Activated naive CD8-positive, alpha-beta T cell (primary cell): ENCODE measurements around the gene PRCP.

Experiments used
- H3K27ac Mint-ChIP-seq: one replicate; pipeline ENCODE4 v1.8.0; 2021; ENCODE audit warnings: mixed read lengths
- H3K27me3 Mint-ChIP-seq: one replicate; pipeline ENCODE4 v1.8.0; 2021; ENCODE audit warnings: mixed read lengths
- H3K36me3 Mint-ChIP-seq: one replicate; pipeline ENCODE4 v1.8.0; 2021; ENCODE audit warnings: mixed read lengths
- H3K4me1 Mint-ChIP-seq: one replicate; pipeline ENCODE4 v1.8.0; 2021; ENCODE audit warnings: low read depth, mixed read lengths
- H3K4me3 Mint-ChIP-seq: one replicate; pipeline ENCODE4 v1.8.0; 2021; ENCODE audit warnings: mild to moderate bottlenecking, mixed read lengths
- H3K9me3 Mint-ChIP-seq: one replicate; pipeline ENCODE4 v1.8.0; 2021; ENCODE audit warnings: low read depth, mixed read lengths

PRCP gene

GRCh38 chr11:82842019-82842418 lies 58.2 kb downstream of the PRCP start:
- no peak overlapping the region for H3K4me3 Mint-ChIP-seq
- no peaks in the 10 kb centered on the region for H3K9me3 Mint-ChIP-seq
- no peak overlapping the region for H3K27ac Mint-ChIP-seq
- H3K4me1 Mint-ChIP-seq = no peaks in the 10 kb centered on the region
- no peaks in the 10 kb centered on the region for H3K27me3 Mint-ChIP-seq
- peaks cover 10% of the 10 kb centered on the region for H3K36me3 Mint-ChIP-seq

- Mint-ChIP-seq H3K27ac (no peak overlapping the region), H3K36me3 (peaks cover 24% of the 10 kb centered on the region), H3K27me3 (no peaks in the 10 kb centered on the region), H3K4me1 (no peaks in the 10 kb centered on the region), H3K9me3 (no peaks in the 10 kb centered on the region), H3K4me3 (no peak overlapping the region)
Observed at GRCh38 chr11:82837650-82838049, 62.6 kb downstream of the PRCP start.

GRCh38 chr11:82832983-82833382 lies 67.2 kb downstream of the PRCP start:
- H3K27ac Mint-ChIP-seq = no peak overlapping the region
- H3K36me3 Mint-ChIP-seq = peaks cover 19% of the 10 kb centered on the region
- H3K27me3 Mint-ChIP-seq = no peaks in the 10 kb centered on the region
- H3K4me3 Mint-ChIP-seq = no peak overlapping the region
- no peaks in the 10 kb centered on the region for H3K9me3 Mint-ChIP-seq
- no peaks in the 10 kb centered on the region for H3K4me1 Mint-ChIP-seq

GRCh38 chr11:82831364-82831763 lies 68.9 kb downstream of the PRCP start:
- H3K4me1 Mint-ChIP-seq = no peaks in the 10 kb centered on the region
- H3K36me3 Mint-ChIP-seq = peaks cover 14% of the 10 kb centered on the region
- no peak overlapping the region for H3K27ac Mint-ChIP-seq
- H3K4me3 Mint-ChIP-seq = no peak overlapping the region
- H3K27me3 Mint-ChIP-seq = no peaks in the 10 kb centered on the region
- no peaks in the 10 kb centered on the region for H3K9me3 Mint-ChIP-seq

- no peaks in the 10 kb centered on the region for H3K4me1 Mint-ChIP-seq
- H3K9me3 Mint-ChIP-seq = no peaks in the 10 kb centered on the region
- H3K27ac Mint-ChIP-seq = no peak overlapping the region
- no peak overlapping the region for H3K4me3 Mint-ChIP-seq
- H3K36me3 Mint-ChIP-seq = peaks cover 14% of the 10 kb centered on the region
- no peaks in the 10 kb centered on the region for H3K27me3 Mint-ChIP-seq
Observed at GRCh38 chr11:82830746-82831145, 69.5 kb downstream of the PRCP start.

- H3K27me3 Mint-ChIP-seq = no peaks in the 10 kb centered on the region
- H3K9me3 Mint-ChIP-seq = no peaks in the 10 kb centered on the region
- no peak overlapping the region for H3K4me3 Mint-ChIP-seq
- H3K27ac Mint-ChIP-seq = no peak overlapping the region
- peaks cover 10% of the 10 kb centered on the region for H3K36me3 Mint-ChIP-seq
- H3K4me1 Mint-ChIP-seq = no peaks in the 10 kb centered on the region
Observed at GRCh38 chr11:82829101-82829500, 71.1 kb downstream of the PRCP start.

GRCh38 chr11:82828472-82828871 lies 71.8 kb downstream of the PRCP start:
- no peaks in the 10 kb centered on the region for H3K27me3 Mint-ChIP-seq
- no peaks in the 10 kb centered on the region for H3K4me1 Mint-ChIP-seq
- no peak overlapping the region for H3K27ac Mint-ChIP-seq
- H3K36me3 Mint-ChIP-seq = peaks cover 10% of the 10 kb centered on the region
- H3K9me3 Mint-ChIP-seq = no peaks in the 10 kb centered on the region
- H3K4me3 Mint-ChIP-seq = no peak overlapping the region

GRCh38 chr11:82826526-82826925 lies 73.7 kb downstream of the PRCP start:
- Mint-ChIP-seq H3K36me3 (peaks cover 8% of the 10 kb centered on the region), H3K27ac (no peak overlapping the region), H3K4me3 (no peak overlapping the region), H3K4me1 (no peaks in the 10 kb centered on the region), H3K9me3 (no peaks in the 10 kb centered on the region), H3K27me3 (no peaks in the 10 kb centered on the region)

- Mint-ChIP-seq H3K36me3 (peaks cover 11% of the 10 kb centered on the region), H3K4me3 (no peak overlapping the region), H3K9me3 (no peaks in the 10 kb centered on the region), H3K4me1 (no peaks in the 10 kb centered on the region), H3K27ac (no peak overlapping the region), H3K27me3 (no peaks in the 10 kb centered on the region)
Observed at GRCh38 chr11:82823647-82824619, 76.3 kb downstream of the PRCP start.

GRCh38 chr11:82818409-82819043 lies 81.7 kb downstream of the PRCP start:
- H3K27me3 Mint-ChIP-seq = peaks cover 6% of the 10 kb centered on the region
- H3K4me1 Mint-ChIP-seq = no peaks in the 10 kb centered on the region
- H3K9me3 Mint-ChIP-seq = no peaks in the 10 kb centered on the region
- no peak overlapping the region for H3K27ac Mint-ChIP-seq
- no peak overlapping the region for H3K4me3 Mint-ChIP-seq
- peaks cover 6% of the 10 kb centered on the region for H3K36me3 Mint-ChIP-seq

GRCh38 chr11:82815406-82815805 lies 84.8 kb downstream of the PRCP start:
- Mint-ChIP-seq H3K36me3 (no peaks in the 10 kb centered on the region), H3K4me1 (no peaks in the 10 kb centered on the region), H3K27me3 (peaks cover 8% of the 10 kb centered on the region), H3K9me3 (no peaks in the 10 kb centered on the region), H3K4me3 (no peak overlapping the region), H3K27ac (no peak overlapping the region)

GRCh38 chr11:82814379-82814778 lies 85.9 kb downstream of the PRCP start:
- H3K9me3 Mint-ChIP-seq = no peaks in the 10 kb centered on the region
- peaks cover 9% of the 10 kb centered on the region for H3K27me3 Mint-ChIP-seq
- H3K4me3 Mint-ChIP-seq = no peak overlapping the region
- no peaks in the 10 kb centered on the region for H3K36me3 Mint-ChIP-seq
- H3K27ac Mint-ChIP-seq = no peak overlapping the region
- H3K4me1 Mint-ChIP-seq = no peaks in the 10 kb centered on the region

GRCh38 chr11:82811369-82811768 lies 88.9 kb downstream of the PRCP start:
- Mint-ChIP-seq H3K27ac (no peak overlapping the region), H3K4me3 (no peak overlapping the region), H3K27me3 (peaks cover 15% of the 10 kb centered on the region), H3K9me3 (no peaks in the 10 kb centered on the region), H3K4me1 (no peaks in the 10 kb centered on the region), H3K36me3 (no peaks in the 10 kb centered on the region)

GRCh38 chr11:82810738-82811137 lies 89.5 kb downstream of the PRCP start:
- Mint-ChIP-seq H3K4me1 (no peaks in the 10 kb centered on the region), H3K36me3 (no peaks in the 10 kb centered on the region), H3K27ac (no peak overlapping the region), H3K4me3 (no peak overlapping the region), H3K9me3 (no peaks in the 10 kb centered on the region), H3K27me3 (peaks cover 21% of the 10 kb centered on the region)

- Mint-ChIP-seq H3K36me3 (no peaks in the 10 kb centered on the region), H3K27ac (no peak overlapping the region), H3K9me3 (no peaks in the 10 kb centered on the region), H3K4me3 (no peak overlapping the region), H3K27me3 (peaks cover 23% of the 10 kb centered on the region), H3K4me1 (no peaks in the 10 kb centered on the region)
Observed at GRCh38 chr11:82810326-82810725, 89.9 kb downstream of the PRCP start.
